GM12878 (cell line): ENCODE data around the gene GRAMD1A. TPM values are rescaled to one million over a fixed set of nuclear protein-coding genes. Genes with fewer than 3 reads are reported as not detected.

Source experiments
- ATAC-seq: fragments of 200-7000 bp; cut with Tn5 transposase; 3 replicates; pipeline ENCODE4 v1.9.1; 2020; ENCODE audit warnings: mild to moderate bottlenecking, moderate library complexity
- BruUV-seq: library from RNA; stranded (reverse); fragments of 400-500 nt; replicated peaks from 2 replicates; lab custom pipeline; 2021; lab: Mats Ljungman, UMichigan
- CTCF ChIA-PET: fragments of 300-600 bp; sonication (Branson Sonifier 250); formaldehyde crosslinking; extraction: SDS; loops from one replicate; lab custom pipeline; 2021; ENCODE audit warnings: inconsistent platforms; lab: Yijun Ruan, JAX
- POLR2A ChIA-PET: fragments of 350-600 bp; formaldehyde crosslinking; extraction: SDS; loops from one replicate; lab custom pipeline; 2021; ENCODE audit warnings: inconsistent platforms; lab: Charles Lee
- RAD21 ChIA-PET: fragments of 300-600 bp; sonication (Branson Sonifier 250); formaldehyde crosslinking; loops from one replicate; lab custom pipeline; 2023; ENCODE audit warnings: antibody characterized with exemption; ENCODE audit not compliant: unreplicated experiment; lab: Charles Lee
- SMC1A ChIA-PET: fragments of 300-600 bp; sonication (Branson Sonifier 250); formaldehyde crosslinking; loops from one replicate; lab custom pipeline; 2023; ENCODE audit not compliant: unreplicated experiment, uncharacterized antibody; lab: Charles Lee
- DNase-seq: peaks from one replicate; pipeline ENCODE4 v3.0.0-alpha.2; 2011; ENCODE audit warnings: low read depth, low spot score
- FAIRE-seq: peaks from 3 replicates; lab custom pipeline; 2011; peaks lifted over from hg19 to GRCh38; lab: Jason Lieb, UNC
- H2AFZ ChIP-seq: 2 replicates; pipeline ENCODE4 v1.6.0; 2011; ENCODE audit warnings: low read depth, low read length, control low read depth; ENCODE audit not compliant: control insufficient read depth
- H3K27ac ChIP-seq: 2 replicates; pipeline ENCODE4 v1.5.1; 2011; ENCODE audit warnings: control low read depth; ENCODE audit not compliant: control insufficient read depth, insufficient read depth
- H3K27me3 ChIP-seq, 2 experiments: replicated peaks in 1 of 2; 2 replicates each; pipeline versions ENCODE4 v1.6.0 to v1.6.1; 2011; ENCODE audit warnings: low read length in 1 of 2; ENCODE audit not compliant: control insufficient read depth in 2 of 2, insufficient read depth in 2 of 2
- H3K36me3 ChIP-seq, 2 experiments: 2 replicates each; pipeline ENCODE4 v1.5.1; 2011; ENCODE audit warnings: low read length in 1 of 2; ENCODE audit not compliant: control insufficient read depth in 2 of 2, insufficient read depth in 2 of 2
- H3K4me1 ChIP-seq: 2 replicates; pipeline ENCODE4 v1.6.1; 2011; ENCODE audit warnings: mild to moderate bottlenecking, low read length, moderate library complexity, mixed read lengths; ENCODE audit not compliant: control insufficient read depth, insufficient read depth
- H3K4me2 ChIP-seq: 2 replicates; pipeline ENCODE4 v1.6.0; 2011; ENCODE audit warnings: control low read depth; ENCODE audit not compliant: control insufficient read depth, insufficient read depth
- H3K4me3 ChIP-seq: fragments of 200-600 bp; sonication (generic); 2 replicates; pipeline ENCODE4 v1.5.1; 2016
- H3K79me2 ChIP-seq: 2 replicates; pipeline ENCODE4 v1.6.0; 2011; ENCODE audit warnings: low read length; ENCODE audit not compliant: control insufficient read depth, insufficient read depth
- H3K9ac ChIP-seq: 2 replicates; pipeline ENCODE4 v1.8.0; 2011; ENCODE audit warnings: low read length, control low read depth, mixed read lengths; ENCODE audit not compliant: control insufficient read depth, insufficient read depth
- H3K9me3 ChIP-seq: replicated peaks from 3 replicates; pipeline ENCODE4 v1.5.1; 2011; ENCODE audit warnings: mild to moderate bottlenecking, low read length; ENCODE audit not compliant: control insufficient read depth, insufficient read depth
- H4K20me1 ChIP-seq: 2 replicates; pipeline ENCODE4 v1.6.0; 2011; ENCODE audit not compliant: control insufficient read depth, insufficient read depth
- EP300 ChIP-seq, 2 experiments: fragments of 150-350 bp in 1 of 2; IDR thresholded peaks; 2 replicates each; pipeline ENCODE4 v1.6.1; 2011 to 2012; ENCODE audit warnings: low read depth in 2 of 2, low read length in 2 of 2, borderline replicate concordance in 1 of 2, improper control_type of control experiment in 1 of 2, inconsistent platforms in 1 of 2; ENCODE audit not compliant: control insufficient read depth in 1 of 2
- ESRRA ChIP-seq: IDR thresholded peaks from 2 replicates; pipeline ENCODE4 v1.6.1; 2012; ENCODE audit warnings: mild to moderate bottlenecking, low read length, improper control_type of control experiment
- SMC3 ChIP-seq: IDR thresholded peaks from 2 replicates; pipeline ENCODE4 v1.6.1; 2011; ENCODE audit warnings: low read length, improper control_type of control experiment, borderline replicate concordance
- ZSCAN29 ChIP-seq: fragments of 450-650 bp; IDR thresholded peaks from 2 replicates; pipeline ENCODE4 v1.6.1; 2017; ENCODE audit warnings: mild to moderate bottlenecking, moderate library complexity
- WGBS: methylation state at CpG from one replicate; pipeline ENCODE4 v1.1.6; 2016; ENCODE audit warnings: low lambda C conversion rate; ENCODE audit not compliant: insufficient replicate concordance, insufficient coverage; ENCODE audit errors: missing lambda C conversion rate; 5-methylcytosine and 5-hydroxymethylcytosine counted together
- in situ Hi-C: fragments of 300-500 bp; cut with MboI; formaldehyde crosslinking; loops from 9 replicates; pipeline ENCODE4 v1.14.3; 2018; ENCODE audit warnings: mixed read lengths
- intact Hi-C: fragments of 100-400 bp; cut with micrococcal nuclease; formaldehyde crosslinking; loops from one replicate; pipeline ENCODE4 v1.14.2; 2022; ENCODE audit not compliant: unreplicated experiment
- polyA plus RNA-seq, 11 experiments: library from polyadenylated mRNA; depleted of rRNA in 4 of 11; unstranded in 6 of 11; stranded (reverse) in 5 of 11; fragments of >200 nt; fragmentation: Nextera tagmentation in 4 of 11; fragmentation: Illumina TruSeq in 1 of 11; extraction: Ambion mirVana in 4 of 11; extraction: Trizol in 1 of 11; gene quantifications; 1 replicate in 1 of 11; 2 replicates in 10 of 11; pipeline versions ENCODE4 v1.2.1 to v1.2.3, GENCODE V29; 2011 to 2016; ENCODE audit warnings: inconsistent platforms in 2 of 11, missing spikeins in 2 of 11, low read depth in 1 of 11
- total RNA-seq, 4 experiments: library from RNA; depleted of rRNA in 3 of 4; stranded (reverse); fragments of >200 nt in 3 of 4; fragmentation: Illumina TruSeq in 1 of 4; extraction: Trizol in 1 of 4; gene quantifications; 2 replicates each; pipeline versions ENCODE4 v1.2.1 to v1.2.3, GENCODE V29; 2013 to 2021
- TF ChIP-seq, protein P1 (sequence below): IDR thresholded peaks from 2 replicates; pipeline ENCODE4 v1.6.1; 2011; ENCODE audit warnings: borderline replicate concordance, low read depth, mild to moderate bottlenecking, moderate library complexity, mixed read lengths, low read length; ENCODE audit not compliant: insufficient read depth; ENCODE audit errors: extremely low read length
- TF ChIP-seq, protein P2 (sequence below): fragments of 450-650 bp; IDR thresholded peaks from 2 replicates; pipeline ENCODE4 v1.6.1; 2017; ENCODE audit warnings: low read depth, mild to moderate bottlenecking, moderate library complexity

The GRAMD1A gene
- total and polyA plus RNA-seq, 10 of the 15 experiments (the other 5 are each of a cell fraction or from before 2014, with no cell fraction given), result 0.79 to 73.6 (median 35.3) TPM

DNA sequence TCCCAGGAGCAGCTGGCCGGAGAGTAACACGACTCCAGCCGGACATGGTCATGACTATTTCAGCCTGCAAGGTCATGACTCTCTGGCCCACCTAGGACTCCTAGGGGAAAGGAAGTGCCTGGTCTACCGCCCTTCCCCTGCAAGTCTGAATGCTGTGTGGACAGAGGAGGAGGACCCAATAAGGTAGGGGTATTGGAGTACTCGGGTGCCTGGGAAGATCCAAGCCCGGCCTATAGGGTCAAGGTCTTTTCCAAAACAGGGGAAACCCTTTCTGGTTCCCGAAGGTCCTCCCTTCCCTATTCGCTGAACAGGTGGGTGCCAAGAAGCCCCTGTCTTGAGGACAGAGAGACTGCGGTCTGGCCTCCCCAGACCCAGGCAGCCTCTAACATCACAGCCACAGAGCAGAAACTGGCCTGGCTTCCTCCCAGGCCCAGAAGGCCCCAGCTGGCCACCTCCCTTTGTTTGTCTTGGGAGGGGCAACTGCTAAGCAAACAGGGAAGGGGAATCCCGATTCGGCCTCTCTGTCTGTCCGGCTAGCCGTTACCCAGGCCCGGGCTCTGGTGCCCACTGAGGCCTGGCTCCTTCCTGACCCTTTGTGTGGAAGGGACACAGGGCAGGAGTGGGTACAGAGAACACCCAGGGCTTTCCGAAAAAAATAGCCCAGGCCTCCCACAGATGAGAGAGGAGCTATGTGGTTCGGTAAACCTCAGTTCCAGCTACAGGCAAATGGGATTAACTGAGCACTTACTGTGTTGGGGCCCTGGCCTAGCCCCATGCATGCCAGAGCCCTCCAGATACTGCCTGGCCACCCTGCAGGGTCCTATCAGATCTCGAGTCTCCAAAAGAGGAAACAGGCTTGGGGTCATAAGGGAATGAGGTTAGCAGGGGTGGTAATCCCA lies 5.2 kb upstream of the GRAMD1A start:
- Histone ChIP-seq H3K4me2 (no peak overlapping the region), H3K9ac (no peak overlapping the region), H3K36me3 (no peaks in the 10 kb centered on the region), H4K20me1 (no peaks in the 10 kb centered on the region), H3K79me2 (peaks cover 4% of the 10 kb centered on the region), H3K27me3 (no peaks in the 10 kb centered on the region)
- ChIA-PET CTCF (interaction anchor here (1.7 kb wide), 1 partner anchor 21 kb away, joined by 4 read pairs; no protein-coding TSS in a partner anchor), POLR2A (interaction anchor here (0.6 kb wide), 1 partner anchor 1134 kb away, joined by 6 read pairs; no protein-coding TSS in a partner anchor), RAD21 (no interaction called here)
- no peak for FAIRE-seq
- WGBS, result 85% methylated on average over 17 of the region's 17 CpGs
- TF ChIP-seq SMC3, result no peak
- TF ChIP-seq ESRRA, result no peak
- TF ChIP-seq ZSCAN29, result no peak
- TF ChIP-seq, protein P1, sequence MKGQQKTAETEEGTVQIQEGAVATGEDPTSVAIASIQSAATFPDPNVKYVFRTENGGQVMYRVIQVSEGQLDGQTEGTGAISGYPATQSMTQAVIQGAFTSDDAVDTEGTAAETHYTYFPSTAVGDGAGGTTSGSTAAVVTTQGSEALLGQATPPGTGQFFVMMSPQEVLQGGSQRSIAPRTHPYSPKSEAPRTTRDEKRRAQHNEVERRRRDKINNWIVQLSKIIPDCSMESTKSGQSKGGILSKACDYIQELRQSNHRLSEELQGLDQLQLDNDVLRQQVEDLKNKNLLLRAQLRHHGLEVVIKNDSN, result no peak
- TF ChIP-seq, protein P2, sequence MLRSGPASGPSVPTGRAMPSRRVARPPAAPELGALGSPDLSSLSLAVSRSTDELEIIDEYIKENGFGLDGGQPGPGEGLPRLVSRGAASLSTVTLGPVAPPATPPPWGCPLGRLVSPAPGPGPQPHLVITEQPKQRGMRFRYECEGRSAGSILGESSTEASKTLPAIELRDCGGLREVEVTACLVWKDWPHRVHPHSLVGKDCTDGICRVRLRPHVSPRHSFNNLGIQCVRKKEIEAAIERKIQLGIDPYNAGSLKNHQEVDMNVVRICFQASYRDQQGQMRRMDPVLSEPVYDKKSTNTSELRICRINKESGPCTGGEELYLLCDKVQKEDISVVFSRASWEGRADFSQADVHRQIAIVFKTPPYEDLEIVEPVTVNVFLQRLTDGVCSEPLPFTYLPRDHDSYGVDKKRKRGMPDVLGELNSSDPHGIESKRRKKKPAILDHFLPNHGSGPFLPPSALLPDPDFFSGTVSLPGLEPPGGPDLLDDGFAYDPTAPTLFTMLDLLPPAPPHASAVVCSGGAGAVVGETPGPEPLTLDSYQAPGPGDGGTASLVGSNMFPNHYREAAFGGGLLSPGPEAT, result no peak
- TF ChIP-seq EP300 (IDR thresholded peaks at IDR 0.05; ENCODE audit: borderline replicate concordance in 1 of 2, control insufficient read depth in 1 of 2, low read depth in 2 of 2, low read length in 2 of 2), result no peak
- TF ChIP-seq, all 136 proteins: peak for 0
- H3K27ac ChIP-seq, result no peak overlapping the region
- BruUV-seq, result no TSS peak
- SMC1A ChIA-PET, result interaction anchor here (0.6 kb wide), 1 partner anchor 10 kb away, joined by 3 read pairs; no protein-coding TSS in a partner anchor
- intact Hi-C loops (no loop called here), in situ Hi-C loops (no loop called here)
- DNase-seq (no peak), ATAC-seq (no peak)
- no peak overlapping the region for H3K4me3 ChIP-seq
- peaks cover 29% of the 10 kb centered on the region for H3K4me1 ChIP-seq
- H2AFZ ChIP-seq, result no peak overlapping the region
- no peaks in the 10 kb centered on the region; the same call in 2 of the 3 replicates for H3K9me3 ChIP-seq
